ENCODE results near the gene MAD2L1BP. TPM values are rescaled to one million over a fixed set of nuclear protein-coding genes. Genes with fewer than 3 reads are reported as not detected.
A peak's percentile ranks its signal among the peaks of the same experiment; 100 is the strongest.
"Not testable (repeated sequence)": the region's sequence is repeated elsewhere in the genome, so short reads cannot be mapped to it uniquely, and the experiment has no call there.

MAD2L1BP gene
- total and polyA plus RNA-seq, 4 donors, result 13.6 to 24.3 (median 16.4) TPM

DNA sequence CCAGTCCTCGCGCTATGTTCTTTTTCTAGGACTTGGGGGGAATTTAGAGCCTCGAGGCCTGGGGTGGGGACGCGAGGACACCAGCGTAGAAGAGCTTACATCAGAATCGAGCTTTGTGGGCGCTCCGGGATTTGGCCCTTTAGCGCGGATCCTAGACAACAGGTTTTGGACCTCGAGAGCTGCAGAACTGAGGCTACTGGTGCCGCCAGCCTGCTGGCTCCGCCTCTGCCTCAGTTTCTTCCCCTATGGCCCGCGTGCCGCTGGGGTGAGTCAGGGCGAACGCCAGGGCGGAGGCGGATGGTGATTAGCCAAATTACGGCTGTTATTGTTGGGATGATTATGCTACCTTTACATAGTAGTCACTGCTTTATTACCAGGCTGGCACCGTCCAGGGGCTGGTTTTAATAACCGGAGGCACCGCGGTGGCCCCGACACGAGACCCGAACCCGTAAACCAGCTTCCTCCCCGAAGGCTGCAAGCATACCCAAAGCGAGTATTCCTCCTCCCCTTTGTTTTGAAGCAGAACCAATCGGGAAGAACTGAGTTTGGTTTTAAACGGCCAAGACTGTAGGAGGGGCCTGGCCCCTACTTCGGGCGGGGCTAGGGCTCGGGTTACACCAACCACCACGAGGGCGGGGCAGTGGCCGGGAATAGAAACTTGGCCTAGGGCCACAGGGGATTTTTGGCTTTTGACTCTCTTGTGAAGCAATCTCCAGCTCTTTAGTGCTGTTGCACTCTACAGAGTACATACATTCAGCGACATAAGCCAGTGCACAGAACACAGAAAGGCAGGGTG lies 5.9 kb upstream of the MAD2L1BP start:
- ATAC-seq (ENCODE audit: low FRiP score), result peak; percentile 94
- intact Hi-C loops (cut with DNase I), result no loop called here

DNA sequence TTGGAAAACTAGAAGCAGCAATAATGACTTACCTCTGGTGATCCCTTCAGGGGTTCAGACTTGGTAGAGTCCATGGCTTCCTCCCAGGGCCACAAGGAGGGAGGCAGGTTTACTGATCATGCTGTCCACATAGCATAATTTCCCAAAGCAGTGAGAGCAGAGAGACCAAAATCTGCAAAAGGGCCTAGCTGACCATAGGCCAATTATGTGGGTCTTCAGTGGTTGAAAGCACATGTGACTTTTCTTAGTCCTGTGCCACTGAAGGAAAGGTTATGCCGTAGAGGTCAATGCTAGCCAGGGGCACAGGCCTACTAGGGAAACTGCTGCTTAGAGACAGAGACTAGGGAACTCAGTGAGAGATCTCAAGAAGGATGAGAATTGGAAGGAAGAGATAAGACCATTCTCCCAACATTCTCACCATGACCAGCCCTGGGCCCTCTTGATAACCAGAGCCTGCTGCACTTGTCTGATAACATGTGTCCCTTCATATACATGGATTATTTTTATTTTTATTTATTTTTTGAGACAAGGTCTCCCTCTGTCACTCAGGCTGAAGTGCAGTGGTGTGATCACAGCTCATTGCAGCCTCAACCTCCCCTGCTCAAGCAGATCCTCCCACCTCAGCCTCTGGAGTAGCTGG lies 4.5 kb upstream of the MAD2L1BP start:
- Histone ChIP-seq H3K27me3 (ENCODE audit: control insufficient read depth in 1 of 2, insufficient read depth in 2 of 2, low read length in 1 of 2) (no peaks in the 10 kb centered on the region), H3K4me3 (ENCODE audit: low read length in 2 of 2) (no peak overlapping the region), H3K4me1 (ENCODE audit: control insufficient read depth in 1 of 2, insufficient read depth in 2 of 2, low read length in 2 of 2) (peaks cover 0 to 3% of the 10 kb centered on the region in 2 donors), H3K36me3 (ENCODE audit: control insufficient read depth in 1 of 2, insufficient read depth in 2 of 2, low read length in 1 of 2) (no peaks in the 10 kb centered on the region), H3K9me3 (ENCODE audit: control insufficient read depth, low read length) (no peaks in the 10 kb centered on the region), H3K27ac (ENCODE audit: low read depth in 1 of 2, low read length in 2 of 2) (no peak overlapping the region)
- ATAC-seq (ENCODE audit: low FRiP score) (no peak), DNase-seq (no peak)
- WGBS, 2 donors, result 96 to 98% methylated on average over 1 of the region's 1 CpG
- intact Hi-C loops (cut with DNase I), result no loop called here

More for the DNA sequence above, 5.9 kb upstream of the MAD2L1BP start:
- peak; percentile 96 to 97 for DNase-seq
- Histone ChIP-seq H3K4me3 (ENCODE audit: low read length in 2 of 2) (peak overlapping the region; percentile 52 to 69), H3K27ac (ENCODE audit: low read depth in 1 of 2, low read length in 2 of 2) (peak overlapping the region; percentile 88 to 89), H3K9me3 (ENCODE audit: control insufficient read depth, low read length) (no peaks in the 10 kb centered on the region), H3K36me3 (ENCODE audit: control insufficient read depth in 1 of 2, insufficient read depth in 2 of 2, low read length in 1 of 2) (no peaks in the 10 kb centered on the region), H3K4me1 (ENCODE audit: control insufficient read depth in 1 of 2, insufficient read depth in 2 of 2, low read length in 2 of 2) (peaks cover 0 to 3% of the 10 kb centered on the region in 2 donors), H3K27me3 (ENCODE audit: control insufficient read depth in 1 of 2, insufficient read depth in 2 of 2, low read length in 1 of 2) (no peaks in the 10 kb centered on the region)
- 0% methylated on average over 40 to 41 of the region's 41 CpGs for WGBS, 2 donors

DNA sequence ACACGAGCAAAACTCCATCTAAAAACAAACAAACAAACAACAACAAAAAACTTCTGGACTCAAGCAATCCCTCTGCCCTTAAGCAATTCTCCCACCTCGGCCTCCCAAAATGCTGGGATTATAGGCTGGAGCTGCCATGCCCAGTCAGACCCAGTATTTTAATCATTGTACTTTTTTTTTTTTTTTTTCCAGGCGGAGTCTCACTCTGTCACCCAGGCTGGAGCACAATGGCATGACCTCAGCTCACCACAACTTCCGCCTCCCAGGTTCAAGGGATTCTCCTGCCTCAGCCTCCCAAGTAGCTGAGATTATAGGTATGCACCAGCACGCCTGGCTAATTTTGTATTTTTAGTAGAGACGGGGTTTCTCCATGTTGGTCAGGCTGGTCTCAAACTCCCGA lies 2.6 kb upstream of the MAD2L1BP start:
- H3K9me3 ChIP-seq (ENCODE audit: control insufficient read depth, low read length); intact Hi-C loops (cut with DNase I); H3K27me3 ChIP-seq (ENCODE audit: control insufficient read depth in 1 of 2, insufficient read depth in 2 of 2, low read length in 1 of 2); H3K27ac ChIP-seq (ENCODE audit: low read depth in 1 of 2, low read length in 2 of 2); ATAC-seq (ENCODE audit: low FRiP score); H3K4me3 ChIP-seq (ENCODE audit: low read length in 2 of 2); H3K4me1 ChIP-seq (ENCODE audit: control insufficient read depth in 1 of 2, insufficient read depth in 2 of 2, low read length in 2 of 2); H3K36me3 ChIP-seq (ENCODE audit: control insufficient read depth in 1 of 2, insufficient read depth in 2 of 2, low read length in 1 of 2): not testable (repeated sequence)
- WGBS, 2 donors, result 85 to 92% methylated on average over 7 of the region's 7 CpGs
- DNase-seq, result peak in 1 of 2 donors; percentile 31

DNA sequence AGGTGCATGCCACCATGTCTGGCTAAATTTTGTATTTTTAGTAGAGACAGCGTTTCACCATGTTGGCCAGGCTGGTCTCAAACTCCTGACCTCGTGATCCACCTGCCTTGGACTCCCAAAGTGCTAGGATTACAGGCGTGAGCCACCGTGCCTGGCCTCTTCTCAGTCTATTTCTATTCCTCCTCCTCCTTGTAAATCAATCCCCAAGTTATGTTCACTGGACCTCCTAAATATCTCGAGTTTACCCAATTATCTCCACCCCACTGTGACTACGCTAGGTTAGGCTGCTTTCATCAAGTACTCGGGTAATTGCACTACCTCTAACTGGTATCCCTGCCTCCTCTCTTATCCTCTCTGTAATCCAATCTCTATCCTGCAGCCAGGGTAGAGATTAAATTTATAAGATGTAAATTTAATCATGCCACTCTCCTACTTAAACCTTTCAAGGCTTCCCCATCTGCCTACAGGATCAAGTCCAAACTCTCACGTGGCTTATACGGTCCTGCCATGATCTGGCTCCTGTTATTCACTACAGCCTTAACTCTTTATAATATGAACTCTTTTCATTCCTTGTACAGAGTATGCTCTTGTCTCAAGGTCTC lies 837 bp upstream of the MAD2L1BP start:
- 69 to 70% methylated on average over 9 of the region's 9 CpGs for whole genome bisulfite sequencing, 2 donors
- Histone ChIP-seq H3K27me3 (ENCODE audit: control insufficient read depth in 1 of 2, insufficient read depth in 2 of 2, low read length in 1 of 2) (no peaks in the 10 kb centered on the region), H3K9me3 (ENCODE audit: control insufficient read depth, low read length) (no peaks in the 10 kb centered on the region), H3K4me1 (ENCODE audit: control insufficient read depth in 1 of 2, insufficient read depth in 2 of 2, low read length in 2 of 2) (peaks cover 0 to 4% of the 10 kb centered on the region in 2 donors), H3K27ac (ENCODE audit: low read depth in 1 of 2, low read length in 2 of 2) (no peak overlapping the region), H3K4me3 (ENCODE audit: low read length in 2 of 2) (no peak overlapping the region), H3K36me3 (ENCODE audit: control insufficient read depth in 1 of 2, insufficient read depth in 2 of 2, low read length in 1 of 2) (no peaks in the 10 kb centered on the region)
- peak in 1 of 2 donors; percentile 10 for DNase-seq
- intact Hi-C loops (cut with DNase I), result no loop called here
- no peak for ATAC-seq (ENCODE audit: low FRiP score)

DNA sequence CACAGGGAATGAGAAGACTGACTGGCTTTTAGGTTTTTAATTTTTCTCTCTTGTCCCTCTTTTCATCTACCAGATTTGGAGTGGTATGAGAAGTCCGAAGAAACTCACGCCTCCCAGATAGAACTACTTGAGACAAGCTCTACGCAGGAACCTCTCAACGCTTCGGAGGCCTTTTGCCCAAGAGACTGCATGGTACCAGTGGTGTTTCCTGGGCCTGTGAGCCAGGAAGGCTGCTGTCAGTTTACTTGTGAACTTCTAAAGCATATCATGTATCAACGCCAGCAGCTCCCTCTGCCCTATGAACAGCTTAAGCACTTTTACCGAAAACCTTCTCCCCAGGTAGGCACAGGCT lies 644 bp downstream of the MAD2L1BP start:
- 11 to 13% methylated on average over 7 of the region's 7 CpGs for WGBS, 2 donors
- H3K36me3 ChIP-seq (ENCODE audit: control insufficient read depth in 1 of 2, insufficient read depth in 2 of 2, low read length in 1 of 2), result peaks cover 0 to 4% of the 10 kb centered on the region in 2 donors
- DNase-seq (no peak), ATAC-seq (ENCODE audit: low FRiP score) (no peak)
- no peak overlapping the region for H3K27ac ChIP-seq (ENCODE audit: low read depth in 1 of 2, low read length in 2 of 2)
- H3K27me3 ChIP-seq (ENCODE audit: control insufficient read depth in 1 of 2, insufficient read depth in 2 of 2, low read length in 1 of 2), result no peaks in the 10 kb centered on the region
- H3K4me1 ChIP-seq (ENCODE audit: control insufficient read depth in 1 of 2, insufficient read depth in 2 of 2, low read length in 2 of 2), result peaks cover 0 to 4% of the 10 kb centered on the region in 2 donors
- intact Hi-C loops (cut with DNase I), result no loop called here
- peak overlapping the region; percentile 38 to 72 for H3K4me3 ChIP-seq (ENCODE audit: low read length in 2 of 2)
- H3K9me3 ChIP-seq (ENCODE audit: control insufficient read depth, low read length), result no peaks in the 10 kb centered on the region

DNA sequence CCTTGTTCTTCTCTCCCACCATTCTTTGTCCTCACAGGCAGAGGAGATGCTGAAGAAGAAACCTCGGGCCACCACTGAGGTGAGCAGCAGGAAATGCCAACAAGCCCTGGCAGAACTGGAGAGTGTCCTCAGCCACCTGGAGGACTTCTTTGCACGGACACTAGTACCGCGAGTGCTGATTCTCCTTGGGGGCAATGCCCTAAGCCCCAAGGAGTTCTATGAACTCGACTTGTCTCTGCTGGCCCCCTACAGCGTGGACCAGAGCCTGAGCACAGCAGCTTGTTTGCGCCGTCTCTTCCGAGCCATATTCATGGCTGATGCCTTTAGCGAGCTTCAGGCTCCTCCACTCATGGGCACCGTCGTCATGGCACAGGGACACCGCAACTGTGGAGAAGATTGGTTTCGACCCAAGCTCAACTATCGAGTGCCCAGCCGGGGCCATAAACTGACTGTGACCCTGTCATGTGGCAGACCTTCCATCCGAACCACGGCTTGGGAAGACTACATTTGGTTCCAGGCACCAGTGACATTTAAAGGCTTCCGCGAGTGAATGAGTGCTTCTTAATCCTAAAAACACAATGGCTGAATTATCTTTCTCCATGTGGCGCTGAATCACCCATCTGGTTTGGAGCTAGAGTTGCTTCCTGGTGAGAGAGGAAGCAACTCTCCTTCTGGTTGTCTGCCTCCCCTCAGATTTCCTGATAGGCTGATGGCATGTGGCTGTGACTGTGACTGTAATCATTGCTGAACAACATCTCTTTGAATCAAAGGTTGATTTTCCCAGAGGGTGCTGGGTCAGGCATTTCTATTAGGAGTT lies 4.6 kb downstream of the MAD2L1BP start:
- ATAC-seq (ENCODE audit: low FRiP score), result no peak
- H3K4me1 ChIP-seq (ENCODE audit: control insufficient read depth in 1 of 2, insufficient read depth in 2 of 2, low read length in 2 of 2), result peaks cover 0 to 4% of the 10 kb centered on the region in 2 donors
- no peaks in the 10 kb centered on the region for H3K9me3 ChIP-seq (ENCODE audit: control insufficient read depth, low read length)
- DNase-seq, result no peak
- 93% methylated on average over 21 of the region's 21 CpGs for WGBS, 2 donors
- H3K27me3 ChIP-seq (ENCODE audit: control insufficient read depth in 1 of 2, insufficient read depth in 2 of 2, low read length in 1 of 2), result no peaks in the 10 kb centered on the region
- H3K36me3 ChIP-seq (ENCODE audit: control insufficient read depth in 1 of 2, insufficient read depth in 2 of 2, low read length in 1 of 2), result peaks cover 0 to 4% of the 10 kb centered on the region in 2 donors
- H3K27ac ChIP-seq (ENCODE audit: low read depth in 1 of 2, low read length in 2 of 2), result no peak overlapping the region
- intact Hi-C loops (cut with DNase I), result no loop called here
- H3K4me3 ChIP-seq (ENCODE audit: low read length in 2 of 2), result no peak overlapping the region

DNA sequence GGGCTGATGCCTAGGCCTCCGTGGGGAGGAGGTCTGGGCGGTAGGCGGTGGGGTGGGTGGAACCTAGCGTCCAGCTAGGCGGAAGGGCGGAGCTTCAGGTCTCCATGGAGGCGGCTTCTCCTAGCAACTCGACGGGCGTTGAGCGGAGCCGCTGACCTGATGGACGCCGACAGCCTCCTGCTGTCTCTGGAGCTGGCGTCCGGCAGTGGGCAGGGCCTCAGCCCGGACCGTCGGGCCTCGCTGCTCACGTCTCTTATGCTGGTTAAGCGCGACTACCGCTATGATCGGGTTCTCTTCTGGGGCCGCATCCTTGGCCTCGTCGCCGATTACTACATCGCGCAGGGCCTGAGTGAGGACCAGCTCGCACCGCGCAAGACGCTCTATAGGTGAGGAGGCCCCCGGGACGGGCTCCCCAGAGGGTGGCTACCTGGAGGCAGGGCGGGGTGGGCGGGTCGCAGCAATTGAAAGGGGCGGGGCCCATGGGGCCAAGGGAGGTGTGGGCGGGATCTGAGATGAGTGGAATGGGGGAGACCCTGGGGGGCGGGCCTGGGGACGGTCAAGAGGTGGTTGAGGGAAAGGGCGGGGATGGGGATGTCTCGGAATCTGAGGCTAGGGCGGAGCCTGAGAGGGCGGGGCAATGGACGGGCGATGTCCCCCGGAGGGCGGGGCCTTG lies 9.4 kb downstream of the MAD2L1BP start, which contains the start of gene RSPH9:
TSS of gene RSPH9 (plus strand) at position 97 of the 673 bp plus-strand sequence. CDS start at position 160, 63 bp downstream.
- peaks cover 0 to 4% of the 10 kb centered on the region in 2 donors for H3K36me3 ChIP-seq (ENCODE audit: control insufficient read depth in 1 of 2, insufficient read depth in 2 of 2, low read length in 1 of 2)
- intact Hi-C loops (cut with DNase I), result no loop called here
- no peaks in the 10 kb centered on the region for H3K4me1 ChIP-seq (ENCODE audit: control insufficient read depth in 1 of 2, insufficient read depth in 2 of 2, low read length in 2 of 2)
- no peaks in the 10 kb centered on the region for H3K27me3 ChIP-seq (ENCODE audit: control insufficient read depth in 1 of 2, insufficient read depth in 2 of 2, low read length in 1 of 2)
- 3 to 4% methylated on average over 52 of the region's 52 CpGs for WGBS, 2 donors
- ATAC-seq (ENCODE audit: low FRiP score), result peak; percentile 83
- DNase-seq, result peak; percentile 80 to 89
- no peak within 1 kb of the TSS for H3K27ac ChIP-seq (ENCODE audit: low read depth in 1 of 2, low read length in 2 of 2)
- no peaks in the 10 kb centered on the region for H3K9me3 ChIP-seq (ENCODE audit: control insufficient read depth, low read length)
- peak within 1 kb of the TSS in 1 of 2 donors; percentile 18 for H3K4me3 ChIP-seq (ENCODE audit: low read length in 2 of 2)

DNA sequence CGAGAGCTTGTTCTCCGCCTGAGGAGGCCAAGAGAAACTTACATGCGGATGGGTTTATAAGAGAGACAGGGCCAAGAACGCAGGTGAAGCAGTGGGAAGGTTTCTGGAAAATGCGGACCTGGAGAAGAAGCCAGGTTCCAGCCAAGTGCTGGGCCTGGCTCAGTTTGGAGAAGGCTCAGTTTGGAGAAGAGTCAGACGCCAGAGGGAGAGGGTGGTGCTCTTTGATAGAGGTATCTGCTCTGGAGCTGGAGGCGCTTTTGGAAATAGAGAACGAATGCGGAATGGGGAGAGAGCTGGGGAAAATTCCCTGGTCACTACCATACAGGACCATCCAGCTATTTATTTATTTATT lies 9.9 kb downstream of the MAD2L1BP start:
- H3K4me3 ChIP-seq (ENCODE audit: low read length in 2 of 2), result no peak overlapping the region
- 18 to 20% methylated on average over 9 of the region's 9 CpGs for WGBS, 2 donors
- DNase-seq (no peak), ATAC-seq (ENCODE audit: low FRiP score) (no peak)
- H3K27ac ChIP-seq (ENCODE audit: low read depth in 1 of 2, low read length in 2 of 2), result no peak overlapping the region
- intact Hi-C loops (cut with DNase I), result no loop called here
- H3K27me3 ChIP-seq (ENCODE audit: control insufficient read depth in 1 of 2, insufficient read depth in 2 of 2, low read length in 1 of 2), result no peaks in the 10 kb centered on the region
- H3K4me1 ChIP-seq (ENCODE audit: control insufficient read depth in 1 of 2, insufficient read depth in 2 of 2, low read length in 2 of 2), result no peaks in the 10 kb centered on the region
- H3K36me3 ChIP-seq (ENCODE audit: control insufficient read depth in 1 of 2, insufficient read depth in 2 of 2, low read length in 1 of 2), result peaks cover 0 to under 1% of the 10 kb centered on the region in 2 donors
- H3K9me3 ChIP-seq (ENCODE audit: control insufficient read depth, low read length), result no peaks in the 10 kb centered on the region

All from aorta (tissue), 5 donors.